Measurements from ENCODE around the gene UBAC2. TPM values are rescaled to one million over a fixed set of nuclear protein-coding genes. Genes with fewer than 3 reads are reported as not detected.

The UBAC2 gene
- total and polyA plus RNA-seq, 2 of the 4 experiments (the other 2 are of a cell fraction) = 20.8 to 36.3 TPM

DNA sequence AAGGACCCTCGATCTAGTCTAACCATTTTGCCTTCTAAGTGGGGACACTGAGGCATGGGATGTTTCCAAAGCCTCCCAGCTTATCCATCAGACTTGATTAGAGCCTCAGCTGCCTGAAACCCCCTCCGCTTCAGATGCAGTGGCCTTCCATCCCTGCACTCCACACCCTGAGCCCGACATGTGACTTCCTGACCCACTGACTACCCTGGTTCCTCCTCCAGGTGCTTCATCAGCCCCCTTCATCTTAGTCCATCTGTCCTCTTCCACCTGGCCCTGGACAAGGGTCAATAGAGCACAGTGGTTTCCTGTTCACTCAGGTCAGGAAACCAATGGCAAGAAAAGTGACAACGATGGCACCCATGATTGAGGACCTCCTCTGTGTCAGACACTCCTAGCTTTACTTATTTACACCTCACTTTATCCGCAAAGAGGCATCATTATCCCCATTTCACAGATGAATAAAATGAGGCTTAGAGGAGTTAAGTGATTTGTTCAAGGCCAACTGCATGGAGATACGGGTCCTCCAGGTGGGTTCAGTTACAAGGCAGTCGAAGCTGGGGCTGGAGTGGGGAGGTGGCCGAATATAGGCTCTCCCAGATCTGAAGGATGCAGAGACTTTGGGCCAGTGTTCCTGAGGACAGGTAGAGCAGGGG is 219.1 kb downstream of the UBAC2 start:
- Histone ChIP-seq H2AK5ac (ENCODE audit: low read depth, low read length) (no peak overlapping the region), H3K18ac (ENCODE audit: low read depth, low read length) (no peak overlapping the region), H3K27ac (ENCODE audit: insufficient read depth, low read length) (no peak overlapping the region), H3K4me3 (ENCODE audit: insufficient read depth, low read depth, low read length) (no peak overlapping the region), H4K20me1 (ENCODE audit: insufficient read depth, low read length) (no peaks in the 10 kb centered on the region), H2BK20ac (ENCODE audit: low read depth, low read length) (no peak overlapping the region), H3K4ac (ENCODE audit: low read depth, low read length) (no peak overlapping the region), H3K14ac (replicated peaks; ENCODE audit: low read depth, low read length) (no peak overlapping the region), H4K5ac (ENCODE audit: low read depth, low read length) (no peak overlapping the region), H3K9me1 (ENCODE audit: insufficient read depth, low read length) (no peaks in the 10 kb centered on the region; the same call in 1 of the 2 replicates), H3K9me3 (ENCODE audit: control insufficient read depth, insufficient read depth, low read length) (no peaks in the 10 kb centered on the region), H3K4me2 (ENCODE audit: low read depth, low read length) (no peak overlapping the region), H3K23ac (ENCODE audit: low read depth, low read length) (no peak overlapping the region), H2BK5ac (ENCODE audit: low read depth, low read length, poor library complexity, severe bottlenecking) (no peak overlapping the region), H2BK120ac (ENCODE audit: low read depth, low read length) (no peak overlapping the region), H3K4me1 (ENCODE audit: control insufficient read depth, insufficient read depth, low read length) (no peaks in the 10 kb centered on the region), H4K91ac (ENCODE audit: insufficient read depth, low read depth, low read length) (no peak overlapping the region), H3K56ac (ENCODE audit: extremely low read depth, insufficient read depth, low read length) (no peak overlapping the region), H4K8ac (ENCODE audit: low read depth in 2 of 2, low read length in 2 of 2) (no peak overlapping the region), H2AFZ (replicated peaks; ENCODE audit: low read length, poor library complexity) (no peak overlapping the region), H2AK9ac (replicated peaks; ENCODE audit: low read depth, low read length, poor library complexity) (no peak overlapping the region), H3K36me3 (ENCODE audit: control insufficient read depth, insufficient read depth, low read length) (no peaks in the 10 kb centered on the region), H3K9ac (ENCODE audit: low read depth, low read length) (no peak overlapping the region), H3K79me1 (ENCODE audit: low read depth in 1 of 2, low read length in 2 of 2) (no peaks in the 10 kb centered on the region), H2BK15ac (ENCODE audit: low read depth, low read length) (no peak overlapping the region), H3K27me3 (ENCODE audit: control insufficient read depth, insufficient read depth, low read length) (peaks cover 42% of the 10 kb centered on the region)
- dilution Hi-C loops (cut with HindIII; ENCODE audit: low sequenced_read_pairs, unreplicated experiment) = no loop called here
- 77% methylated on average over 2 of the region's 8 CpGs; no CpG with 5 or more reads in 1 of the 2 experiments for WGBS, 2 experiments (ENCODE audit: extremely low coverage in 2 of 2, insufficient read length in 1 of 2)
- ATAC-seq (ENCODE audit: low read depth) (no peak), DNase-seq (no peak)
- intact Hi-C loops (cut with micrococcal nuclease) = no loop called here
- BruUV-seq (replicated peaks) = no TSS peak
- in situ Hi-C loops (cut with MboI; ENCODE audit: low sequenced_read_pairs) = no loop called here
- TF ChIP-seq CHD1 (IDR thresholded peaks at IDR 0.05; ENCODE audit: low read depth, low read length) (no peak), RCOR1 (IDR thresholded peaks at IDR 0.05; ENCODE audit: insufficient replicate concordance, low read length) (no peak), NFE2L2 (IDR thresholded peaks at IDR 0.05; ENCODE audit: low read depth, low read length) (no peak), CEBPB (IDR thresholded peaks at IDR 0.05; ENCODE audit: low read depth, low read length) (no peak), RFX5 (IDR thresholded peaks at IDR 0.05; ENCODE audit: low read depth, low read length) (no peak), BHLHE40 (IDR thresholded peaks at IDR 0.05; ENCODE audit: low read depth, low read length) (no peak), MAFK (IDR thresholded peaks at IDR 0.05; ENCODE audit: low read depth, low read length) (no peak), MXI1 (IDR thresholded peaks at IDR 0.05; ENCODE audit: borderline replicate concordance, low read depth, low read length) (no peak)
- TF ChIP-seq, protein P1, sequence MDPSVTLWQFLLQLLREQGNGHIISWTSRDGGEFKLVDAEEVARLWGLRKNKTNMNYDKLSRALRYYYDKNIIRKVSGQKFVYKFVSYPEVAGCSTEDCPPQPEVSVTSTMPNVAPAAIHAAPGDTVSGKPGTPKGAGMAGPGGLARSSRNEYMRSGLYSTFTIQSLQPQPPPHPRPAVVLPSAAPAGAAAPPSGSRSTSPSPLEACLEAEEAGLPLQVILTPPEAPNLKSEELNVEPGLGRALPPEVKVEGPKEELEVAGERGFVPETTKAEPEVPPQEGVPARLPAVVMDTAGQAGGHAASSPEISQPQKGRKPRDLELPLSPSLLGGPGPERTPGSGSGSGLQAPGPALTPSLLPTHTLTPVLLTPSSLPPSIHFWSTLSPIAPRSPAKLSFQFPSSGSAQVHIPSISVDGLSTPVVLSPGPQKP (IDR thresholded peaks at IDR 0.05; ENCODE audit: borderline replicate concordance, low read depth, low read length) = no peak
- TF ChIP-seq, protein P2, sequence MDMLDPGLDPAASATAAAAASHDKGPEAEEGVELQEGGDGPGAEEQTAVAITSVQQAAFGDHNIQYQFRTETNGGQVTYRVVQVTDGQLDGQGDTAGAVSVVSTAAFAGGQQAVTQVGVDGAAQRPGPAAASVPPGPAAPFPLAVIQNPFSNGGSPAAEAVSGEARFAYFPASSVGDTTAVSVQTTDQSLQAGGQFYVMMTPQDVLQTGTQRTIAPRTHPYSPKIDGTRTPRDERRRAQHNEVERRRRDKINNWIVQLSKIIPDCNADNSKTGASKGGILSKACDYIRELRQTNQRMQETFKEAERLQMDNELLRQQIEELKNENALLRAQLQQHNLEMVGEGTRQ (IDR thresholded peaks at IDR 0.05; ENCODE audit: low read depth, low read length) = no peak
- TF ChIP-seq, protein P3, sequence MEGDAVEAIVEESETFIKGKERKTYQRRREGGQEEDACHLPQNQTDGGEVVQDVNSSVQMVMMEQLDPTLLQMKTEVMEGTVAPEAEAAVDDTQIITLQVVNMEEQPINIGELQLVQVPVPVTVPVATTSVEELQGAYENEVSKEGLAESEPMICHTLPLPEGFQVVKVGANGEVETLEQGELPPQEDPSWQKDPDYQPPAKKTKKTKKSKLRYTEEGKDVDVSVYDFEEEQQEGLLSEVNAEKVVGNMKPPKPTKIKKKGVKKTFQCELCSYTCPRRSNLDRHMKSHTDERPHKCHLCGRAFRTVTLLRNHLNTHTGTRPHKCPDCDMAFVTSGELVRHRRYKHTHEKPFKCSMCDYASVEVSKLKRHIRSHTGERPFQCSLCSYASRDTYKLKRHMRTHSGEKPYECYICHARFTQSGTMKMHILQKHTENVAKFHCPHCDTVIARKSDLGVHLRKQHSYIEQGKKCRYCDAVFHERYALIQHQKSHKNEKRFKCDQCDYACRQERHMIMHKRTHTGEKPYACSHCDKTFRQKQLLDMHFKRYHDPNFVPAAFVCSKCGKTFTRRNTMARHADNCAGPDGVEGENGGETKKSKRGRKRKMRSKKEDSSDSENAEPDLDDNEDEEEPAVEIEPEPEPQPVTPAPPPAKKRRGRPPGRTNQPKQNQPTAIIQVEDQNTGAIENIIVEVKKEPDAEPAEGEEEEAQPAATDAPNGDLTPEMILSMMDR (conservative IDR thresholded peaks at IDR 0.05; ENCODE audit: low read depth, low read length) = no peak
- ChIA-PET CTCF (no interaction called here), POLR2A (ENCODE audit: unreplicated experiment) (no interaction called here)

Measured in IMR-90 (cell line).